Activated effector memory CD4-positive, alpha-beta T cell treated with Interleukin-2 at 50 U/mL for 16 hours (primary cell): ENCODE measurements around the gene QPCT.
"Not testable (repeated sequence)": the region's sequence is repeated elsewhere in the genome, so short reads cannot be mapped to it uniquely, and the experiment has no call there.

Experiments
- DNase-seq: peaks from one replicate; pipeline ENCODE4 v3.0.0-alpha.2; 2020

The QPCT gene

GRCh38 chr2:37361994-37362698 lies 17.7 kb downstream of the QPCT start:
- no peak for DNase-seq

- no peak for DNase-seq
Observed at GRCh38 chr2:37364351-37364750, 19.9 kb downstream of the QPCT start.

- no peak for DNase-seq
Observed at GRCh38 chr2:37365669-37366068, 21.2 kb downstream of the QPCT start.

GRCh38 chr2:37366773-37367172 lies 22.3 kb downstream of the QPCT start:
- no peak for DNase-seq

- DNase-seq: no peak
Observed at GRCh38 chr2:37367310-37367709, 22.9 kb downstream of the QPCT start.

- no peak for DNase-seq
Observed at GRCh38 chr2:37367984-37368383, 23.6 kb downstream of the QPCT start.

GRCh38 chr2:37370666-37371065 lies 26.2 kb downstream of the QPCT start:
- DNase-seq: no peak

- DNase-seq: no peak
Observed at GRCh38 chr2:37372000-37372399, 27.6 kb downstream of the QPCT start.

- DNase-seq: no peak
Observed at GRCh38 chr2:37375741-37376288, 31.4 kb downstream of the QPCT start.

GRCh38 chr2:37376421-37377186 lies 32.2 kb downstream of the QPCT start:
- DNase-seq: no peak

- DNase-seq: no peak
Observed at GRCh38 chr2:37377187-37377532, 32.7 kb downstream of the QPCT start.

GRCh38 chr2:37378411-37378810 lies 34.0 kb downstream of the QPCT start:
- DNase-seq: no peak

GRCh38 chr2:37379881-37380296 lies 35.5 kb downstream of the QPCT start:
- DNase-seq: no peak

GRCh38 chr2:37380787-37381186 lies 36.4 kb downstream of the QPCT start:
- DNase-seq: not testable (repeated sequence)

- DNase-seq: not testable (repeated sequence)
Observed at GRCh38 chr2:37384261-37384660, 39.8 kb downstream of the QPCT start.

GRCh38 chr2:37387148-37387835 lies 42.9 kb downstream of the QPCT start:
- DNase-seq: no peak

GRCh38 chr2:37388074-37388473 lies 43.6 kb downstream of the QPCT start:
- no peak for DNase-seq

- DNase-seq: no peak
Observed at GRCh38 chr2:37389395-37389794, 45.0 kb downstream of the QPCT start.

- peak; percentile 46 for DNase-seq
Observed at GRCh38 chr2:37389989-37390765, 45.7 kb downstream of the QPCT start.

- no peak for DNase-seq
Observed at GRCh38 chr2:37390777-37391176, 46.3 kb downstream of the QPCT start.

GRCh38 chr2:37391711-37392110 lies 47.3 kb downstream of the QPCT start:
- DNase-seq: no peak

- no peak for DNase-seq
Observed at GRCh38 chr2:37392428-37392827, 48.0 kb downstream of the QPCT start.

GRCh38 chr2:37394263-37394662 lies 49.8 kb downstream of the QPCT start:
- DNase-seq: no peak
